GM23338 (cell line): ENCODE data around the gene C6orf136. TPM values are rescaled to one million over a fixed set of nuclear protein-coding genes. Genes with fewer than 3 reads are reported as not detected.

Experiments
- ATAC-seq: fragments of 200-7000 bp; cut with Tn5 transposase; 3 replicates; pipeline ENCODE4 v1.9.1; 2020
- DNase-seq: peaks from one replicate; pipeline ENCODE4 v3.0.0-alpha.2; 2015; ENCODE audit warnings: low spot score
- H2AFZ ChIP-seq: fragments of 200-600 bp; sonication (generic); 2 replicates; pipeline ENCODE4 v1.8.0; 2016; ENCODE audit warnings: antibody characterized with exemption, mild to moderate bottlenecking, moderate library complexity
- H3F3A ChIP-seq: fragments of 200-600 bp; sonication (generic); replicated peaks from 2 replicates; pipeline ENCODE4 v1.8.0; 2017; ENCODE audit warnings: antibody characterized with exemption, mixed run types, low read depth
- H3K27ac ChIP-seq: fragments of 200-600 bp; sonication (generic); 2 replicates; pipeline ENCODE4 v1.6.1; 2016; ENCODE audit warnings: low read depth
- H3K27me3 ChIP-seq: fragments of 200-600 bp; sonication (generic); 2 replicates; pipeline ENCODE4 v1.8.0; 2016; ENCODE audit warnings: mild to moderate bottlenecking, mixed run types, moderate library complexity; ENCODE audit not compliant: insufficient read depth
- H3K36me3 ChIP-seq: fragments of 200-600 bp; sonication (generic); 2 replicates; pipeline ENCODE4 v1.8.0; 2016; ENCODE audit warnings: mild to moderate bottlenecking; ENCODE audit not compliant: insufficient read depth
- H3K4me1 ChIP-seq: fragments of 200-600 bp; sonication (generic); 2 replicates; pipeline ENCODE4 v1.8.0; 2016; ENCODE audit warnings: mild to moderate bottlenecking, moderate library complexity; ENCODE audit not compliant: insufficient read depth
- H3K4me2 ChIP-seq: fragments of 200-600 bp; sonication (generic); 2 replicates; pipeline ENCODE4 v1.7.1; 2017; ENCODE audit warnings: mixed run types
- H3K4me3 ChIP-seq: fragments of 200-600 bp; sonication (generic); 2 replicates; pipeline ENCODE4 v1.6.1; 2016; ENCODE audit warnings: mixed run types
- H3K79me2 ChIP-seq: fragments of 200-600 bp; sonication (generic); replicated peaks from 2 replicates; pipeline ENCODE4 v1.8.0; 2017; ENCODE audit warnings: mild to moderate bottlenecking; ENCODE audit not compliant: insufficient read depth
- H3K9me2 ChIP-seq: fragments of 200-600 bp; sonication (generic); 2 replicates; pipeline ENCODE4 v1.8.0; 2017; ENCODE audit not compliant: insufficient read depth
- H4K20me1 ChIP-seq: fragments of 200-600 bp; sonication (generic); replicated peaks from 2 replicates; pipeline ENCODE4 v1.8.0; 2017; ENCODE audit warnings: mild to moderate bottlenecking; ENCODE audit not compliant: insufficient read depth
- H3K27ac Mint-ChIP-seq: 2 replicates; pipeline ENCODE4 v1.8.0; 2020; ENCODE audit warnings: inconsistent platforms, mild to moderate bottlenecking, moderate library complexity, mixed read lengths
- H3K27me3 Mint-ChIP-seq: 3 replicates; pipeline ENCODE4 v1.8.0; 2022; ENCODE audit warnings: low read depth, mild to moderate bottlenecking, moderate library complexity, mixed read lengths, inconsistent platforms; ENCODE audit not compliant: insufficient read depth, poor library complexity
- H3K36me3 Mint-ChIP-seq: 3 replicates; pipeline ENCODE4 v1.8.0; 2021; ENCODE audit warnings: low read depth, mild to moderate bottlenecking, inconsistent platforms, moderate library complexity, mixed read lengths
- H3K4me1 Mint-ChIP-seq: 3 replicates; pipeline ENCODE4 v1.8.0; 2020; ENCODE audit warnings: mild to moderate bottlenecking, inconsistent platforms, mixed read lengths
- H3K4me3 Mint-ChIP-seq: 3 replicates; pipeline ENCODE4 v1.8.0; 2021; ENCODE audit warnings: moderate library complexity, mild to moderate bottlenecking, inconsistent platforms, mixed read lengths
- H3K9me3 Mint-ChIP-seq: 3 replicates; pipeline ENCODE4 v1.8.0; 2020; ENCODE audit warnings: moderate library complexity, mild to moderate bottlenecking, inconsistent platforms, mixed read lengths
- polyA plus RNA-seq: library from polyadenylated mRNA; unstranded; fragments of >200 nt; fragmentation: Nextera tagmentation; extraction: Ambion mirVana; gene quantifications from 2 replicates; pipeline ENCODE4 v1.2.1, GENCODE V29; 2016
- total RNA-seq: library from RNA; depleted of rRNA; stranded (reverse); fragments of >200 nt; shearing (Covaris generic); gene quantifications from 2 replicates; pipeline ENCODE4 v1.2.3, GENCODE V29; 2014
- TF ChIP-seq, protein P1 (sequence below), 2 experiments: fragments of 200-600 bp in 1 of 2; sonication (generic) in 1 of 2; conservative IDR thresholded peaks; 2 replicates each; pipeline versions ENCODE4 v1.5.1 to v1.6.1; 2016 to 2017; ENCODE audit warnings: antibody characterized with exemption in 2 of 2, low read depth in 2 of 2, mild to moderate bottlenecking in 2 of 2, moderate library complexity in 1 of 2
- TF ChIP-seq, protein P2 (sequence below): fragments of 250-450 bp; sonication (Bioruptor Pico); IDR thresholded peaks from 2 replicates; pipeline ENCODE4 v1.5.0; 2020; ENCODE audit warnings: mild to moderate bottlenecking, moderate library complexity

Gene C6orf136
- total and polyA plus RNA-seq, 2 experiments from 2014 or later: 12.5 to 27.5 TPM

DNA sequence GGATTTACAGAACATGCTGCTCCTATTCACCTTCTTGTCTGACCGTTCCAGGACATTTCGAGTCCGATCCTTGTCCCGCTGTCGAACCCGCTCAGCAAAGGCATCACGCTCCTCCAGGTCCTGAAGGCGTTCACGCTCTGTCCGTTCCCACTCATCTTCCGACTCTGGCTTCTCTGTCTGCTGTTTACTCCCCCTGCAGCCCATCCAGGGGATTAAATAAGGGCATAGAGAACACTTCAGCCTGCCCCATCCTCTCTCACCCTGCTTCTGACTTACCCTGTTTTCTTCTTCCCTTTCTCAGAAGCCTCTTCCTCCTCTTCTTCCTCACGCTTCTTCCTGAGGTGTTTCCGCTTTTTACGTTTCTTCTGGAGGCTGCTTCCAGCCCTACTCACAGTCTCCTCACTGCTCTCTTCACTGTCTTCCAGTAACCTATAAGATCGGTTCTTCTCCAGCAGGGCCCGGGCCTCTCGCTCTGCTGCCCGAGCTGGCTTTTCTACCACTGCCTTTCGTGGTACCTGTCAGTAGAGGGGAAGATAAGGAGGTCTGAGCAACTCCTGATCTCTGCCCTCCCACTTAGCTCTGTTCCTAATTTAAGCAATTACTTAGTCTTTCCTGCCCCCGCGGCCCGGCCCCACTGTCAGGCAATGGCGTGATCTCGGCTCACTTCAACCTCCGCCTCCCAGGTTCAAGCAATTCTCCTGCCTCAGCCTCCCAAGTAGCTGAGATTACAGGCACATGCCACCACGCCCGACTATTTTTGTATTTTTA, 24.0 kb downstream of the C6orf136 start:
- Histone ChIP-seq H4K20me1 (no peaks in the 10 kb centered on the region; the same call in 1 of the 2 replicates), H3K27ac (no peak overlapping the region), H3K4me2 (peak overlapping the region; percentile 89; the same call in 1 of the 2 replicates), H2AFZ (no peak overlapping the region), H3K27me3 (no peaks in the 10 kb centered on the region), H3F3A (peaks cover 3% of the 10 kb centered on the region; the same call in 1 of the 2 replicates), H3K79me2 (peaks cover 11% of the 10 kb centered on the region), H3K4me3 (no peak overlapping the region), H3K36me3 (peaks cover 11% of the 10 kb centered on the region; the same call in 1 of the 2 replicates), H3K4me1 (no peaks in the 10 kb centered on the region; the same call in 1 of the 2 replicates), H3K9me2 (no peaks in the 10 kb centered on the region)
- H3K4me3 Mint-ChIP-seq: peak overlapping the region; percentile 94
- peaks cover 4% of the 10 kb centered on the region for H3K27me3 Mint-ChIP-seq
- H3K27ac Mint-ChIP-seq: no peak overlapping the region
- TF ChIP-seq, protein P1, sequence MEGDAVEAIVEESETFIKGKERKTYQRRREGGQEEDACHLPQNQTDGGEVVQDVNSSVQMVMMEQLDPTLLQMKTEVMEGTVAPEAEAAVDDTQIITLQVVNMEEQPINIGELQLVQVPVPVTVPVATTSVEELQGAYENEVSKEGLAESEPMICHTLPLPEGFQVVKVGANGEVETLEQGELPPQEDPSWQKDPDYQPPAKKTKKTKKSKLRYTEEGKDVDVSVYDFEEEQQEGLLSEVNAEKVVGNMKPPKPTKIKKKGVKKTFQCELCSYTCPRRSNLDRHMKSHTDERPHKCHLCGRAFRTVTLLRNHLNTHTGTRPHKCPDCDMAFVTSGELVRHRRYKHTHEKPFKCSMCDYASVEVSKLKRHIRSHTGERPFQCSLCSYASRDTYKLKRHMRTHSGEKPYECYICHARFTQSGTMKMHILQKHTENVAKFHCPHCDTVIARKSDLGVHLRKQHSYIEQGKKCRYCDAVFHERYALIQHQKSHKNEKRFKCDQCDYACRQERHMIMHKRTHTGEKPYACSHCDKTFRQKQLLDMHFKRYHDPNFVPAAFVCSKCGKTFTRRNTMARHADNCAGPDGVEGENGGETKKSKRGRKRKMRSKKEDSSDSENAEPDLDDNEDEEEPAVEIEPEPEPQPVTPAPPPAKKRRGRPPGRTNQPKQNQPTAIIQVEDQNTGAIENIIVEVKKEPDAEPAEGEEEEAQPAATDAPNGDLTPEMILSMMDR (conservative IDR thresholded peaks at IDR 0.05; ENCODE audit: low read depth in 2 of 2): peak in 1 of 2 experiments; percentile 37; a peak in 3 of 4 replicates
- TF ChIP-seq, protein P2, sequence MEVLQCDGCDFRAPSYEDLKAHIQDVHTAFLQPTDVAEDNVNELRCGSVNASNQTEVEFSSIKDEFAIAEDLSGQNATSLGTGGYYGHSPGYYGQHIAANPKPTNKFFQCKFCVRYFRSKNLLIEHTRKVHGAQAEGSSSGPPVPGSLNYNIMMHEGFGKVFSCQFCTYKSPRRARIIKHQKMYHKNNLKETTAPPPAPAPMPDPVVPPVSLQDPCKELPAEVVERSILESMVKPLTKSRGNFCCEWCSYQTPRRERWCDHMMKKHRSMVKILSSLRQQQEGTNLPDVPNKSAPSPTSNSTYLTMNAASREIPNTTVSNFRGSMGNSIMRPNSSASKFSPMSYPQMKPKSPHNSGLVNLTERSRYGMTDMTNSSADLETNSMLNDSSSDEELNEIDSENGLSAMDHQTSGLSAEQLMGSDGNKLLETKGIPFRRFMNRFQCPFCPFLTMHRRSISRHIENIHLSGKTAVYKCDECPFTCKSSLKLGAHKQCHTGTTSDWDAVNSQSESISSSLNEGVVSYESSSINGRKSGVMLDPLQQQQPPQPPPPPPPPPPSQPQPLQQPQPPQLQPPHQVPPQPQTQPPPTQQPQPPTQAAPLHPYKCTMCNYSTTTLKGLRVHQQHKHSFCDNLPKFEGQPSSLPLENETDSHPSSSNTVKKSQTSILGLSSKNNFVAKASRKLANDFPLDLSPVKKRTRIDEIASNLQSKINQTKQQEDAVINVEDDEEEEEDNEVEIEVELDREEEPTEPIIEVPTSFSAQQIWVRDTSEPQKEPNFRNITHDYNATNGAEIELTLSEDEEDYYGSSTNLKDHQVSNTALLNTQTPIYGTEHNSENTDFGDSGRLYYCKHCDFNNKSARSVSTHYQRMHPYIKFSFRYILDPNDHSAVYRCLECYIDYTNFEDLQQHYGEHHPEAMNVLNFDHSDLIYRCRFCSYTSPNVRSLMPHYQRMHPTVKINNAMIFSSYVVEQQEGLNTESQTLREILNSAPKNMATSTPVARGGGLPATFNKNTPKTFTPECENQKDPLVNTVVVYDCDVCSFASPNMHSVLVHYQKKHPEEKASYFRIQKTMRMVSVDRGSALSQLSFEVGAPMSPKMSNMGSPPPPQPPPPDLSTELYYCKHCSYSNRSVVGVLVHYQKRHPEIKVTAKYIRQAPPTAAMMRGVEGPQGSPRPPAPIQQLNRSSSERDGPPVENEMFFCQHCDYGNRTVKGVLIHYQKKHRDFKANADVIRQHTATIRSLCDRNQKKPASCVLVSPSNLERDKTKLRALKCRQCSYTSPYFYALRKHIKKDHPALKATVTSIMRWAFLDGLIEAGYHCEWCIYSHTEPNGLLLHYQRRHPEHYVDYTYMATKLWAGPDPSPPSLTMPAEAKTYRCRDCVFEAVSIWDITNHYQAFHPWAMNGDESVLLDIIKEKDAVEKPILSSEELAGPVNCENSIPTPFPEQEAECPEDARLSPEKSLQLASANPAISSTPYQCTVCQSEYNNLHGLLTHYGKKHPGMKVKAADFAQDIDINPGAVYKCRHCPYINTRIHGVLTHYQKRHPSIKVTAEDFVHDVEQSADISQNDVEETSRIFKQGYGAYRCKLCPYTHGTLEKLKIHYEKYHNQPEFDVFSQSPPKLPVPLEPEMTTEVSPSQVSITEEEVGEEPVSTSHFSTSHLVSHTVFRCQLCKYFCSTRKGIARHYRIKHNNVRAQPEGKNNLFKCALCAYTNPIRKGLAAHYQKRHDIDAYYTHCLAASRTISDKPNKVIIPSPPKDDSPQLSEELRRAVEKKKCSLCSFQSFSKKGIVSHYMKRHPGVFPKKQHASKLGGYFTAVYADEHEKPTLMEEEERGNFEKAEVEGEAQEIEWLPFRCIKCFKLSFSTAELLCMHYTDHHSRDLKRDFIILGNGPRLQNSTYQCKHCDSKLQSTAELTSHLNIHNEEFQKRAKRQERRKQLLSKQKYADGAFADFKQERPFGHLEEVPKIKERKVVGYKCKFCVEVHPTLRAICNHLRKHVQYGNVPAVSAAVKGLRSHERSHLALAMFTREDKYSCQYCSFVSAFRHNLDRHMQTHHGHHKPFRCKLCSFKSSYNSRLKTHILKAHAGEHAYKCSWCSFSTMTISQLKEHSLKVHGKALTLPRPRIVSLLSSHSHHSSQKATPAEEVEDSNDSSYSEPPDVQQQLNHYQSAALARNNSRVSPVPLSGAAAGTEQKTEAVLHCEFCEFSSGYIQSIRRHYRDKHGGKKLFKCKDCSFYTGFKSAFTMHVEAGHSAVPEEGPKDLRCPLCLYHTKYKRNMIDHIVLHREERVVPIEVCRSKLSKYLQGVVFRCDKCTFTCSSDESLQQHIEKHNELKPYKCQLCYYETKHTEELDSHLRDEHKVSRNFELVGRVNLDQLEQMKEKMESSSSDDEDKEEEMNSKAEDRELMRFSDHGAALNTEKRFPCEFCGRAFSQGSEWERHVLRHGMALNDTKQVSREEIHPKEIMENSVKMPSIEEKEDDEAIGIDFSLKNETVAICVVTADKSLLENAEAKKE (CRISPR knock-in tag): no peak
- no peaks in the 10 kb centered on the region for H3K9me3 Mint-ChIP-seq
- H3K36me3 Mint-ChIP-seq: peaks cover 24% of the 10 kb centered on the region
- ATAC-seq: peak; percentile 11; the same call in 2 of the 3 replicates
- H3K4me1 Mint-ChIP-seq: peaks cover 5% of the 10 kb centered on the region
- DNase-seq: peak; percentile 38
